Measurements from ENCODE around the gene PDE11A. TPM values are rescaled to one million over a fixed set of nuclear protein-coding genes. Genes with fewer than 3 reads are reported as not detected.

PDE11A gene
- total RNA-seq, 2 donors from 2014 or later, result 1.1 to 1.4 TPM

- DNase-seq (ENCODE audit: low spot score), result no peak
- intact Hi-C loops (cut with DNase I), result no loop called here
Observed at GRCh38 chr2:177584030-177584692, 488.4 kb downstream of the PDE11A start.

- DNase-seq (ENCODE audit: low spot score), result no peak
- intact Hi-C loops (cut with DNase I), result no loop called here
Observed at GRCh38 chr2:177582000-177582399, 490.6 kb downstream of the PDE11A start.

GRCh38 chr2:177579486-177580036 is 493.0 kb downstream of the PDE11A start:
- DNase-seq (ENCODE audit: low spot score), result no peak
- intact Hi-C loops (cut with DNase I), result no loop called here

- no peak for DNase-seq (ENCODE audit: low spot score)
- intact Hi-C loops (cut with DNase I), result no loop called here
Observed at GRCh38 chr2:177578454-177578853, 494.1 kb downstream of the PDE11A start.

GRCh38 chr2:177577075-177577474 is 495.5 kb downstream of the PDE11A start:
- intact Hi-C loops (cut with DNase I), result no loop called here
- DNase-seq (ENCODE audit: low spot score), result no peak

- no peak for DNase-seq (ENCODE audit: low spot score)
- intact Hi-C loops (cut with DNase I), result no loop called here
Observed at GRCh38 chr2:177575358-177575757, 497.2 kb downstream of the PDE11A start.

GRCh38 chr2:177574356-177574755 is 498.2 kb downstream of the PDE11A start:
- DNase-seq (ENCODE audit: low spot score), result no peak

More at GRCh38 chr2:177574356-177574755, 498.2 kb downstream of the PDE11A start:
- intact Hi-C loops (cut with DNase I), result no loop called here

Other genes with a start within 250 kb of the PDE11A start
- gene RBM45, start 39.7 kb upstream of the PDE11A start, total RNA-seq, result 10 to 100 TPM; 11.3 to 13.9 TPM
- 1 to 10 TPM; 2.0 to 2.5 TPM for gene OSBPL6, start 121.7 kb upstream of the PDE11A start, total RNA-seq